ENCODE measurements around the gene UBTD2.
"Not testable (repeated sequence)": the region's sequence is repeated elsewhere in the genome, so short reads cannot be mapped to it uniquely, and the experiment has no call there.

UBTD2 gene

DNA sequence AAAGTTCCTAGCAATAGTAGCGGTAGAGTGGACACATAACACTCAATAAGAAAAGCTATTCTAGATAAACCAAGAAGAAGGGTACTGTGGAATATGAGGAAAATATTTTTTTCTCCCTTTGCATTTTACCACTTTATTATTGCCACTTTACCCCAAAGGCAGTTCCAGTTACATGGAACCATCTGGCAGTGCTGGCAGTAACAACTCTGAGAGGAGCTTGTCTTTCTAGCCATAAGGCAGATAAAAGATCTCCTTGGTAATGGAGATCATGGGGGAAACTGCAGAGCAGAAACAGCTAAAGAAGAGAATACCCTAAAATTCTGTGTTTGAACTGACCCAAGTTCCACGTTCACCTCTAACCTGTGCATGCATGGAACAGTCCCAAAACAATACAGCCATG, 38.5 kb downstream of the UBTD2 start:
- no peak for DNase-seq

DNA sequence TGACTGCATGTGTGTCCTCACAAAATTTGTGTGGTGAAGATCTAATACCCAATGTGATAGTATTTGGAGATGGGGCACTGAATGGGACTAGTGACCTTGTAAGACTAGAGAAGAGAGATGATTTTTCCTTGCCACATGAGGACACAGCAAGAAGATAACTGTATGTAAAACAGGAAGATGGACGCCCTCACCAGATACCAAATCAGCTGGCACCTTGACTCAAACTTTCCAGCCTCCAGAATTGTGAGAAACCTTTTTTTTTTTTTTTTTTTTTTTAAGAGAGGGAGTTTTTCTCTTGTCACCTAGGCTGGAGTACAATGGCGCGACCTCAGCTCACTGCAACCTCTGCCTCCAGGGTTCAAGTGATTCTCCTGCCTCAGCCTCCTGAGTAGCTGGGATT, 40.3 kb downstream of the UBTD2 start:
- no peak for DNase-seq

DNA sequence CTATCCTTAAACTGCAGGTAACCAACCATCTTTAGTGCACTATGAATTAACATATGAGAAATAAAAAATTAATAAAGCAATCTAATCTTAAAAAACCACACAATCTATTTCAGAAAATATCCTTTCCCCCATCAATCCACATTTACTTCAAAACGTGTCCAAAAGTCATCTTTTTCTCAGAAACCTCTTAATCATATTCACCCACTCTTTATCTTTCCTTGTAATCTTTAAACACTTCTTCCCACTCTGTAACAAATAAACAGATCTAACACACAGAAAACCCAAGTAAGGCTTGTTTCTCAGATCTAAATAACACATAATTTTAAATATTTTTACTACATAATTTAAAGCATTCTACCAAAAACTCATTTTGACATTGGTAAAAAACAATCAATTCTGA, 45.2 kb downstream of the UBTD2 start:
- DNase-seq = no peak

DNA sequence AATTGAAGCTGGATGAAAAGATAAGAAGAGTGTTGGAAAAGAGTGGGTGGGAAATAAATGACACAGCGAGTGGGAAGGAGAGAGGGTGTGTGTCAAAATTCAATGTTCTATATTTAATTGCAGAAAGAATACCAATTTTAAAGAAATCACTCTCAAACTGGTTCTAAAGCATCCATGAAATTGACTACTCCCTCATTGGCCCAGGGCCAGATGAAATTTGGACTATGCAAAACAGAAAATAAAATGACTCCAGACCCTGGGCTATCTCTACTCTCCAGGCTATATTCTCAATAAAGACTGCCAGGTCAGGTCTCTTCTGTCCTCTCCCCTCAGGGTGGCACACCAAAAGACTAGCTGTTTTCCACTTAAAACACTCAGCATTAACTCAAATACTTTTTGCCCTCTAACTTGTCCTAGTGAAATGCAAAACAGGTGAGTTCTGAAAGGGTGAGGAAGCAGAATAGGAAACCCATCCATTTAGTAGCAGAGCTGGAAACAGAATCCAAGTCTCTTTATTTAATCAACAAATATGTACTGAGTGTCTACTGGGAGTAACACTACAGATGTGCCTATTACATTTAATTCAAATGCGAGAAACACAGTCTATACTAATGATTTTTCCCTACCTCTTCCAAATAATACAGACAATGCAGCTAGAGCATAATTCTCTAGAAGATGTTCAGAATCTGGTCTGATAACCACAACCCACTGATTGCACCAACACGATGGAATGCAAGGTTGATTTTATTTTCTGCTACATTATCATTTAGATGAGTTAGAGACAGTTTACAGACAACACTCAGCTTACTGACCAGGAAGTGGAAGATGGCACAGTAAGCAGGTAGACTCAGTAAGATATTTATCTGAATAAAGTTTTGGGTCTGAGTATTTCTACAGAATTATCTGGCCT, 47.5 kb downstream of the UBTD2 start:
- no peak for DNase-seq

DNA sequence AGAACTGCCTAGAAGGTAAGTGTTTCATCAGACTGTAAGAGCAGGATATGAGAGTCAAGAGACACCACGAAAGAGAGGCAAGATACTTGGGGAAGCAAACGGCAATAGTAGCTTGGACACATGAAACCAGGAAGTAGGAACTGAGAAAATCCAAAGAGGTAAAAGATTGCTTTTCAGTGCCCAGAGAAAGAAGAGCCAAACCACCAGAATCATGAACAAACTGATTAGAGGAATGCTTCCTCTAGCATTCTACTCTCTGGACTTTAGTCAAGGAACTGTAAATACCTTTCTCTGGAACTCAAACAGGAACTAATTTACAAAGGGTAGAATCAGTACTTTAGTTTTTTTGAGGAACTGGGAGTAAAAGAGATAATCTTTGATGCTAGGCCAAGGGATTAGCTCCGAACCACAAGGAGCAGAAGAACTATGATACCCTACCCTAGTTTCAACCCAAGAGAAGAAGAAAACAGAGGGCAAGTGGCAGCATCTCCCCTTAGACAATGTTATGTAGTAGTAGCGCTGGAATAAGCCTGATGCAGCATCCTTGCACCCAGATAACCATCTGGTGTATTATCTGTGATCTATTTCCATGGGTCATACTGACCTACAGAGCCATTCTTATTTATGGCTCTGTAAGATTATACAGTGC, 48.3 kb downstream of the UBTD2 start:
- no peak for DNase-seq

DNA sequence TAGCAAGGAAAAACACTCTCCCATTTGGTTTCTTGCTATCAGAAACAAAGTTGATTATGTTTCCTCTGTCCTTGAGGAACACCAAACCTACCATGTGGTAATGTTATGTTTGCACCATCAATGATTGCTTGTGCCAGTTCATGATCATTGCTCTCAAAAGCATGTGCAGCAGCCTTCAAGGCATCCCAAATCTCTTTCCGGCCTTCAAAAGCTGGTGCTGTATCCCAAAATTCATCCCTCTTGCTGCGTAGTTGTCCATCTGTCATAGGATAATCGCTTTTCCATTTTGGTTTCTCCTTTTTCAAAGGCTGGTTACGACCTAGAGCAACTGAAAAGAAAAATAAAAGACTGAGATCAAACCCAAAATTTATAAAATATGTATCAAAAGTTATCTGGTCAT, 49.5 kb downstream of the UBTD2 start:
- DNase-seq = no peak

DNA sequence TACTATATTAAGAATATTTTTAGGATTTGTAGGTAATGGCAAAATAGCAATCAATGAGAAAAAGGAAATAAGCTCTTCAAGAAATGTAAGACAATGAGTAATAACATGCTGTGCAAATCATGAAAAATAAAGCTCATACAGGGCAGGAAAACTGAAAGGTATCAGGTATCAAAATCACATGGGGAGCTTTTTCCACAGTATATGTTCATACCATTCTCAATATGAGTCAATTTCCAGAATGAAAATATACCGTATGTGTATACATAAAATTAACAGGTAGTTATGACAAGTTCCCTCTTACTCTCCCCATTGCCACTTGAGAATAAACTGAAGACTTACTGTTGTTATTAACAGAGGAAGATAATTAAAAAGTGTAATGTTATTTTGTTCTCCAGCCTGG, 53.7 kb downstream of the UBTD2 start:
- no peak for DNase-seq

DNA sequence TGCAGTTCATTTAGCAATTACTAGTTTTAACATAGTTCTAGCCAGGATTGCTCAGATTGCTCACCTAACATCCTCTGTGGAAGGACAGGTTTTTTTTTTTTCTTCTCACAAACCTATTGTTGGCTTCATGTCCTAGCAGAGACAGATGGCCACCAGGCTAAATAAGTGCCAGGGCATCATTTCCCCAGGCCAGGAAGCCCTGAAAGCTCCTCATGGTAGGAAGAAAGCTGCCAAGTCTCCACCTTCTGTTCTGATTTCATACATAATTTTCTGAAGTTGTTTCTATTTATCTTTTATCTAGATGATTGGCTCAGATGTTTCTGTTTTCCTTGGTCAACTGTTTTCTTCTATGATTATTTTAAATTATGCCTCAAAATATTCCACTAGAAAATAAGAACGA, 58.6 kb downstream of the UBTD2 start:
- DNase-seq = no peak

DNA sequence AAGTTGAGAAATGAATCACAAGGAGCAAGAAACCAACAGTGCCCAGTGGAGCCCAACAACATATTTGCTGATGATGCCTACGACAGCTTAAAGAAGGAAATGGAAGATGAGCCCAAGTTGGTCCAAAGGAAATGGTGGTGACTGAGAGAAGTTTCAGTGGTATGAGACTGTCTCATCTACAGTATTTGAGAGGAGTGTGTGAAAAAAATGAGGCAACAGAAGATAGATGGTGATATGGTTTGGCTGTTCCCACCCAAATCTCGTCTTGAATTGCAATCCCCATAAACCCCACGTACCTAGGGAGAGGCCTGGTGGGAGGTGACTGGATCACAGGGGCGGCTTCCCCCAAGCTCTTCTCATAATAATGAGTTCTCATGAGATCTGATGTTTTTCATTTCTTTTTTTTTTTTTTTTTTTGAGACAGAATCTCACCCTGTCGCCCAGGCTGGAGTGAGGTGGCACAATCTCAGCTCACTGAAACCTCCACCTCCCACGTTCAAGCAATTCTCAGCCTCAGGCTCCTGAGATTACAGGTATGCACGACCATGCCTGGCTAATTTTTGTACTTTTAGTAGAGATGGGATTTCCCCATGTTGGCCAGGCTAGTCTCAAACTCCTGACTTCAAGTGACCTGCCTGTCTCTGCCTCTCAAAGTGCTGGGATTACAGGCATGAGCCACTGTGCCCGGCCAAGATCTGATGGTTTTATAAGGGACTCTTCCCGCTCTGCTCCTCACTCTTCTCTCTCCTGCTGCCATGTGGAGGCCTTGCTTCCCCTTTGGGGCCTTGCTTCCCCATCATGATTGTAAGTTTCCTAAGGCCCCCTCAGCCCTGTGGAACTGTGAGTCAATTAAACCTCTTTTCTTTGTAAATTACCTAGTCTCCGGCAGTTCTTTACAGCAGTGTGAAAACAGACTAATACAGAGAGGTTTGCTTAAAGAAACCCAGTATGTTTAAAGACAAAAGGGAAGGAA, 59.4 kb downstream of the UBTD2 start:
- DNase-seq = no peak

DNA sequence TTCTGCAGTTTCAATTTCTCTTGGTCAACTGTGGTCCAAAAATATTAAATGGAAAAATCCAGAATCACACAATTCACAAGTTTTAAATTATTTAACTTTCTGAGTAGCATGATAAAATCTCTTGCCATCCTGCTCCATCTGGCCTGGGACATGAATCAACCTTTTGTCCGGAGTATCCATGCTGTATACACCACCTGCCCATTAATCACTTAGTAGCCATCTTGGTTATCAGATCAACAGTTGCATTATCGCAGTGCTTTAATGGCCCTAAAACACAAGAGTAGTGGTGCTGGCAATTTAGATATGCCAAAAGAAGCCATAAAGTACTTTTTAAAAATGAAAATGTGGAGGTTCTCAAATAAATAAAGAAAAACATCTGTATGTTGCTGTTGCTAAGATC, 64.3 kb downstream of the UBTD2 start:
- DNase-seq = no peak

DNA sequence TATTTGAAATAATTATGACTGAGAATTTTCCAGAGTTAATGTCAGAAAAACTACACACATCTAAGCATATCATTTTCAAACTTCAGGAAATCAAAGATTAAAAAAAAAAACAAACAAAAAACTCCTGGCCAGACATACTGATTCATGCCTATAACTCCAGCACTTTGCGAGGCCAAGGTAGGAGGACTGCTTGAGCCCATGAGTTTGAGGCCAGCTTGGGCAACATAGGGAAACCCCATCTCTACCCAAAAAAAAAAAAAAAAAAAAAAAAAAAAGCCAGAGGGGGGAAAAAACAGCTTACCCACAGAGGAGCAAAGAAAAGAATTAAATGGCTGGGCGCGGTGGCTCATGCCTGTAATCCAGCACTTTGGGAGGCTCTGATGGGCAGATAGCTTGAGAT, 67.2 kb downstream of the UBTD2 start:
- DNase-seq = no peak

DNA sequence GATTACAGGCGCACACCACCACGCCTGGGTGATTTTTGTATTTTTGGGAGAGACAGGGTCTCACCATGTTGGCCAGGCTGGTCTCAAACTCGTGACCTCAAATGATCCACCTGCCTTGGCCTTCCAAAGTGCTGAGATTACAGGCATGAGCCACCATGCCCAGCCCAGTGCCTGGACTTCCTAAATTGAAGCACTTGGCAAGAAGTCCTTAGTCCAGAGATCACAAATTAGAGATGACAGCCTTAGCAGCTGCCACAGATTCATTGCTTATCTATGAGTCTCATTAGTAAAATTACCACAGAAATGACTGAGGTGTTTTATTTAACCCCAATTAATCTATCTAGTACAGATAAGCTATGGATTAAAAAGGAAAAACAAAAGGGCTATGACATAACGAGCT, 70.4 kb downstream of the UBTD2 start:
- no peak for DNase-seq

DNA sequence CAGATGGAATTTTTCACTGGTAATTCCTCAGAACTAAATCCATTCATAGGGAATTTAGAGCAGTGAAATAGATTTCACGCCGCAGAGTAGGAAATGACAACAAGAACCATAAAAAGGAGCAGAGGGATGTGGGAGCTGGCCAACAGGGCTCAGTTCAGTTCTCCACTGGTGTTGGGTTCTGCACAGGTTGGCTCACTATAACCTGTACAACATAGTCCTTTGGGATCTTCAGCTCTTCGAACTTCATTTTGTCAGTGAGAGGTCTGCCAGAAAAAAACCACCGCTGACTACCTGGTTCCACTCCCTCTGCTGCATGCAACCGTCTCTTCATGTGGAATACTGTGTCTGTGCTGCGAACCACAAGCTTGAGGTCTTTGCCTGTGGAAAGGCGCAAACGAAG, 71.9 kb downstream of the UBTD2 start:
- DNase-seq = no peak

DNA sequence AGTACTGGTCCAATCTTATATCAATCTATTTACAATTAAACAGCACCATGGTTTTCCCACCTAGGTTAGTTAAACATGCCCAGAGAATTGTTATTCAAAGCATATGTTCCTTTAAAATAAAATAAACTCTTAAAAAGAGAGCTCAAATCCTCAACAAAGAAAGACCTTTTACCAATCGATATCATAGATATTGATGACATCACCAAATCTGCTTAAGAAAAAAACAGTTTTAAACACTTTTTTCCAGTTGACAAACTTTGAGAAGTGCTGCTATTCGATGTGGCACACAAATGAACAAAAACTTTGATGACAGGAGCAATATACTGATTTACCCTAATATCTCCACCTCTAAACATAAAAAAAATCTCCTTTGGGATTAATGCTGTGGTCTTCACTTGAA, 73.8 kb downstream of the UBTD2 start:
- no peak for DNase-seq

DNA sequence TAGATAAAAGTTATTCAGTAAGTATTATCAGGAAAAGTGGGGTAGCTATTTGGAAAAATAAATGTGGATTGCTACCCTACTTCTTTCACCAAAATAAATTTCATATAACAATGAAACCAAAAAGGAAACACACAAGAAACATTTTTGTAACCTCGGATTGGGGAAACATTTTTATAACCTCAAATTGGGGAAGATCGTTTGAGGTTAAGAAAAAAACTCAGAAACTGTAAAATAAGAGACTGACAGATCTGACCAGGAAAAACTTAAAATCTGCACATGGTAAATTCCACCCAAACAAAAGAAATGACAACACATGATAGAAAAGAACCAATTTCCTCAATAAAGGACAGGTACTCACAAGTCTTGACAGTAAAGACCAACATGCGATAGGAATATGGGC, 76.1 kb downstream of the UBTD2 start:
- DNase-seq = no peak

DNA sequence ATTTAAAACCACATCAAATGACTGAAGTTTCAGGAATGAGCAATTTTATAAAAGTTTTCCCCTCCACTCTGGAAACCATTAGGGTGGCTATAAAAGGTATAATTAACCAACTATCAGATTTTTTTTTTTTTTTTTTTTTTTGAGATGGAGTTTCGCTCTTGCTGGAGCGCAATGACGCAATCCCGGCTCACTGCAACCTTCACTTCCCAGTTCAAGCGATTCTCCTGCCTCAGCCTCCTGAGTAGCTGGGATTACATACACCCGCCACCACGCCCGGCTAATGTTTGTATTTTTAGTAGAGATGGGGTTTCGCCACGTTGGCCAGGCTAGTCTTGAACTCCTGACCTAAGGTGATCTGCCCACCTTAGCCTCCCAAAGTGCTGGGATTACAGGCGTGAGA, 77.6 kb downstream of the UBTD2 start:
- DNase-seq = not testable (repeated sequence)

DNA sequence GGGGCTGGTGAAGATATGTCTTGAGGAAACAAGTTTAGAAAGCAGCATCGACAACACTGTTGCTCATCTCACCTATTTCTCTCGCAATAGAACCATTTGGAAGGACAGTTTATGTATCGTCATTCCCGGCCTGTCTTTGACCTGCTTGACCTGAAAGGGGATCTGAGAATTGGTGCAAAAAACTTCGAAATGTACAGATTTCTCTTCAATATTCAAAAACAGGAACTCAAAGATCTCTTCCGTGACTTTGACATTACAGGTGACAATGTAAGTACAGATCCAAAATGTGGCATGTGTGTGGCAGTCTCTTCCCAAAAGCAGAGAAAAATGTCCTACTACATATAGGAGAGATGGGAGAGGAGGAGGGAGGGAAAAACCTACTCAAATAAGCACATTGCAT, 83.1 kb downstream of the UBTD2 start:
- DNase-seq = no peak

DNA sequence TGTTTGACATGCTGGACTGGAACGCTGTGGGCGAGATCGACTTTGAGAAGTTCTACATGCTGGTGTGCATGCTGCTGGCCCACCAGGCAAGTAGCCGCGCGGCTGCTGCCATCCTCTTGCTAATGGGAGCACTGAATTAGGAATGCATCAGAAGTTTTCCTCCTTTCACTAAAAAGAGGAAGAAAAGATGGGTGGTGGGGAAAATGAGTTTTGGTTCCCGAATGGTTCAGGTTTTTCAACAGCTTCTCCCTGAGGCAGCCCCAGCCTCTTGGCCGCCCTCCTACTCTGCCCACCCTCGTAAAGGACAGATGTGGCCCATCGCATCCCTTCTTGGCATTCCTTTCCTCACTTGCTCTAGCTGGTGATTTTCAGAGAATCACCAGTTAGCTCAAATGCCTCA, 84.1 kb downstream of the UBTD2 start:
- DNase-seq = no peak

DNA sequence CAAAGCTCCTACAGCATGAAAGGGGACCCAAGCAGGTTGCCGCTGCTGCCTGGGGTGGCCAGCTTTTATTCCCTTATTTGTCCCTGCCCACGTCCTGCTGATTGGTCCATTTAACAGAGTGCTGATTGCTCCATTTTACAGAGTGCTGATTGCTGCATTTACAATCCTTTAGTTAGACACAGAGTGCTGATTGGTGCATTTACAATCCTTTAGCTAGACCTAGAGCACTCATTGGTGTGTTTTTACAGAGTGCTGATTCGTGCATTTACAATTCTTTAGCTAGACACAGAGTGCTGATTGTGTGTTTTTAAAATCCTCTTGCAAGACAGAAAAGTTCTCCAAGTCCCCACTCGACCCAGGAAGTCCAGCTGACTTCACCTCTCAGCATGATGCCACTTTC, 85.8 kb downstream of the UBTD2 start:
- not testable (repeated sequence) for DNase-seq

DNA sequence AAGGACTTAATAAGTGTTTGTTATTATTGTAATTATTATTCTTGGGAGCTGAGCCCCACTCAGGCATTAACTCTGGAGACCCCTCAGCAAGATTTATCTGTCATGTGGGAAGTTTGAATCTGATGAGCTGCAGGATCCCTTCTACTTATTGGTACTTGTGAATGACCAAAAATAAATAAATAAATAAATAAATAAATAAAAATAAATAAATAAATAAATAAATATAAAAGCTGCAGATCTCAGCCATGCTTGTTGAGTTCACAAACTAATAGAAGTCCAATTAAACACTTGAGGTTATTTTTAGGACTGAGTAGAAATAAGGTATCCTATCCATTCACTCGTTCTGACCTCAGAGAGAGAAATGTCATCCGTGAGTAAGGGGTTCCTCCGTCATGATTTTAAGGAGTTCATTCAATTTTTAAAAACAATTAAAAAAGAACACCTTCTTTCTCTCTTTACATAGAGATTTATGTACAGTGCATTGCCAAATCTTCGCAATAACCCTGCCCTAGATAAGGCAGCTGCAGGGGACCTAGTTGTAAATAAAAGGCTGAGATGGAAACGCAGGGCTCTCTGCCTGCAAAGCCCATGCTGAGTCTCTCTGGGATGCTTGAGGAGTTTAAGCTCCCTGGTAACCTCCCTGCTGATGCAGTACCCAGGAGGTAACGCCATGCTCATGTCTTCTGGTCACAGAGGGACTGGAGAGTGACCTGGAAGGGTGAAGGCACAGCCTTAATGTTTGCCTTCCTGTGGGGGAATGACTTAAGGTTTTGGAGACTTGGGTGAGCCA, 88.4 kb downstream of the UBTD2 start:
- DNase-seq = no peak

DNA sequence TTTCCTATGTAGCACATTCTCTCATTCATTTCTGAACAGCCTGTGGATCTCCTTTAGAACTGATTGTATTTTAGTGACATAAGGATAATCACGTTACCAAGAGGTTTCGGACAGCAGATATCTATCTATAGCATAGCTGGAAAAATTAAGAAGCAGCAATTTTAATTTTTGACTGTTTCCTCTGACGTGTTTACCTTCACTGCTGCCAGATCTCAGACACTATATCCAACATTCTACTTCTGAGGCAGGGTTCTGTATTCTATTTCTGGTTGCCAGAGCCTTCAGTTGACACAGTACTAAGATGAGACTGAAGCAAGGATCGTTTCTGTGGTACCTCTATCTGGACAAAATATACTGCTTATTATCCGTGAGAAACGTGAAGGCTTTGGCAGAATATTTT, 89.7 kb downstream of the UBTD2 start, which contains the start of gene EFCAB9:
Gene EFCAB9 (plus strand): TSS at position 301 of the 400 bp plus-strand sequence. CDS start 1 bp downstream, at position 302.
- DNase-seq = no peak

DNA sequence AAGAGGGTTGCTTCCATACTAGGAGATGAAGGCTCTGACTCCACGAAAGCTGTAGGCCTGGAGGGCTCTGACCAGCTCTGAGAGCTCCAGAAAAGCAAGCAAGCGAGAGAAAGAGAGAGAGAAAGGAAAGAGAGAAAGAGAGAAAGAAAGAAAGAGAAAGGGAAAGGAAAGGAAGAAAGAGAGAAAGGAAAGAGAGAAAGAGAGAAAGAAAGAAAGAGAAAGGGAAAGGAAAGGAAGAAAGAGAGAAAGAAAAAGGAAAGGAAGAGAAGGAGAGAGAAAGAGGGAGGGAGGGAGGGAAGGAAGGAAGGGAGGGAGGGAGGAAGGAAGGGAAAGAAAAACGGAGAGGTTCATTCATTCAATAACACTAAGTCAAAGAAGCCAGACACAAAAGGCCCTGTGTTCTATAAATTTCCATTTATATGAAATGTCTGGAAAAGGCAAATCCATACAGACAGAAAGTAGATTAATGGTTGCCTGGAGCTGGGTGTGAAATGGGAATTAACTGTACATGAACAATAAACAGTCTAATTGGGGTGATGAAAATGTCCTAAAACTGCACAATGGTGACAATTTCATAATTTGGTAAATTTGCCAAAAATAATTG, 93.8 kb downstream of the UBTD2 start:
- no peak for DNase-seq

Measured in midbrain (tissue), 1 donor.